GM12801 (cell line): ENCODE measurements around the gene TRPM3.

ENCODE experiments used
- TF ChIP-seq, protein P1 (sequence below): IDR thresholded peaks from one replicate; pipeline ENCODE4 v1.5.1; 2011; ENCODE audit warnings: control low read depth; ENCODE audit not compliant: insufficient read length; ENCODE audit errors: extremely low read depth

The TRPM3 gene

GRCh38 chr9:70951749-70952727 is 169.4 kb downstream of the TRPM3 start:
- TF ChIP-seq, protein P1, sequence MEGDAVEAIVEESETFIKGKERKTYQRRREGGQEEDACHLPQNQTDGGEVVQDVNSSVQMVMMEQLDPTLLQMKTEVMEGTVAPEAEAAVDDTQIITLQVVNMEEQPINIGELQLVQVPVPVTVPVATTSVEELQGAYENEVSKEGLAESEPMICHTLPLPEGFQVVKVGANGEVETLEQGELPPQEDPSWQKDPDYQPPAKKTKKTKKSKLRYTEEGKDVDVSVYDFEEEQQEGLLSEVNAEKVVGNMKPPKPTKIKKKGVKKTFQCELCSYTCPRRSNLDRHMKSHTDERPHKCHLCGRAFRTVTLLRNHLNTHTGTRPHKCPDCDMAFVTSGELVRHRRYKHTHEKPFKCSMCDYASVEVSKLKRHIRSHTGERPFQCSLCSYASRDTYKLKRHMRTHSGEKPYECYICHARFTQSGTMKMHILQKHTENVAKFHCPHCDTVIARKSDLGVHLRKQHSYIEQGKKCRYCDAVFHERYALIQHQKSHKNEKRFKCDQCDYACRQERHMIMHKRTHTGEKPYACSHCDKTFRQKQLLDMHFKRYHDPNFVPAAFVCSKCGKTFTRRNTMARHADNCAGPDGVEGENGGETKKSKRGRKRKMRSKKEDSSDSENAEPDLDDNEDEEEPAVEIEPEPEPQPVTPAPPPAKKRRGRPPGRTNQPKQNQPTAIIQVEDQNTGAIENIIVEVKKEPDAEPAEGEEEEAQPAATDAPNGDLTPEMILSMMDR = no peak

DNA sequence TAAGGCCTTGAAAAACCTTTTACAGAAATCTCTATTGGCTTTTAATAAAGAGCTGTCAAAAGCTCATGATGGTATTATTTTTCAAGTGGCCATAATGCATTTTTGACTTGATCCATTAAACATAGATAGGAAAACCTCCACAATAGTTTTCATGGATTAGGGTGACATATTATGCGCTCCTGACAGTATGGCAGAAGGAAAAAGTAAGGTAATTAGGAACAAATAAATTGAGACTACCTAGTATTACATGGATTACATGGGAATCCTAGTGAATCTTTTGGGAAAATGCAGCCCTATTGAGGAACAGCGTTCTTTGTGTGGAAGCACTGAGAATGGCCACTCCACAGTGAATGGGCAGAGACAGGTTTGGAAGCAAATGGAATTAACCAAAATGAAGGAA is 171.2 kb downstream of the TRPM3 start:
- TF ChIP-seq, protein P1 = no peak

GRCh38 chr9:70949239-70949638 is 172.2 kb downstream of the TRPM3 start:
- TF ChIP-seq, protein P1 = no peak

- TF ChIP-seq, protein P1 = no peak
Observed at GRCh38 chr9:70948744-70949143, 172.7 kb downstream of the TRPM3 start.

DNA sequence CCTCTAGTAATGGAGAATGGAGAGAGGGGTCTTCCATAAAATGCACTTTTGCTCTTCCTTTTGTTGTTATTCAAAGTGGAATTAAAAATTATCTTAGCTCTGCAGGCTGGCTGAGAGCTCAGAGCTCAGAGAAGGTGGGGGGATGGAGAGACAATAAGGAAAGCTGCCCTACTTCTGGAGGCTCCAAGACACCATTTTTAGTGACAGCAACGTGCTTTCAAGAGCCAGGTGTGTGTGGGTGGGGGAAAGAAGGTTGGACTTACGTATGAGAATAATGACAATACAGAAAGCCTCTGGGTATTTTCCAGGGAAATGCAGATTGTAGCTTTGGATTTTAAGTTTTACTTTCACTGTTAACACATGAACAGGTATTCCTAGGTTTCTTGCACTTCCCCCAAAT is 173.9 kb downstream of the TRPM3 start:
- TF ChIP-seq, protein P1 = no peak

- TF ChIP-seq, protein P1 = no peak
Observed at GRCh38 chr9:70947086-70947485, 174.3 kb downstream of the TRPM3 start.

GRCh38 chr9:70945301-70945700 is 176.1 kb downstream of the TRPM3 start:
- TF ChIP-seq, protein P1 = no peak
